DMS 273 treated with DMSO at 0.1 percent for 48 hours (cell line): ENCODE data around the gene CHID1.

Experiments used
- DNase-seq: peaks from one replicate; lab custom pipeline; 2025; lab: John Stamatoyannopoulos, UW

Gene CHID1

GRCh38 chr11:863910-864827 lies 46.4 kb downstream of the CHID1 start:
- no peak for DNase-seq

DNA sequence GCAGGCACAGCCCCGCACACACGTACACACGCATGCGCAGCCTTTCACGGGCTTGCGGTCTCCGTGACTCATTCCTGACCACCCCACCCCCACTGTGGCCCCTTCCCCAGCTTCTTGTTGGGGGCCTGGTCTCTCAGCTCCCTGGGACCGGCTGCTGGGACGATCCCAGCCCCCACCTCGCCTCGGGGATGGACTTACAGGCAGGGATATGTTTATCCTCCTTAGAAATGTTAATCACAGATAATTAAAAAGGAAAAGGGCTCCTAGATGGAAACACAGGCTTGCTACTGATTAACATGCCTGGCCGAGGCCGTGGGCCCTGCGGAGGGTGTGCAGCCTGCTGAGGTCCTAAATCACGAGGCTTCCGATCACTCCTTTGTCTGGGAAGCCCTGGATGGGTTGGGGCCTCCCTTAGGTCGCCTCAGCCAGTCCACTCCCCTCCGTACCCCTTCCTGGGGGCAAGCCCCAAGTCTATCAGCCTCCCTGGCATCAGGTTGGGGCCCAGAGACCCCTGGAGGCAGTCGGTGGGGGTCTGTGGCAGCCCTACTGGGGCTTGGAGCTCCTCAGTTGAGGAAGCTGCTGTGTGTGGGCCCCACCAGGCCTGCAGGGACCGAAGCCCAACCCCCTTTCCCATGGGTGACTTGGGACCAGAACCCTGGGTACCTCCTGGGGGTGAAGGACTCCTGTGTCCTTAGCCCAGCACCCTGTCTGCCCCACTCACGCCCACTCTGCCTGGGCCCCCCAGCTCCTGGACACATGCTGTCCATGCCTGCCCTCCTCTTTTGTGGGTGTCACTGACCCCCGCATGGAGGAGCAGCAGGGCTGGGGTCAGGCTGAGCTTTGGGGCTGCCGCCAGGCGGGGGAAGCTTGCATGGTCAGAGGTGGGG lies 47.3 kb downstream of the CHID1 start:
- no peak for DNase-seq

DNA sequence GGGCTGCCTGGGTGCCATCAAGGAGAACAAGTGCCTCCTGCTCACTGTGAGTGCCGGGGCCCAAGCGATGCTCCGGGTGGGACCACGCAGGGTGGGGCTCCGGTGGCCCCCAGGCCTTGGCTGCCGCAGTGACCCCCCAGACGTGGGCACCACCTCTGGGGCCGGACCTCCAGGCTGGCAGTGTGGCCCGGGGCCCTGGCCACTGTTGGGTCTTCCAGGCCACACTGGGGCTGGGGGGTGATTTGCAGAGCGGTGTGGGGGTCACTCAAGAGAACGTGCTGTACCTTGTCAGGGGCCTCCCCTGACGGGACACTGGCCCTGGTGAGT lies 48.0 kb downstream of the CHID1 start:
- no peak for DNase-seq

- no peak for DNase-seq
These were observed 48.4 kb downstream of the CHID1 start for GRCh38 chr11:862081-862661.

DNA sequence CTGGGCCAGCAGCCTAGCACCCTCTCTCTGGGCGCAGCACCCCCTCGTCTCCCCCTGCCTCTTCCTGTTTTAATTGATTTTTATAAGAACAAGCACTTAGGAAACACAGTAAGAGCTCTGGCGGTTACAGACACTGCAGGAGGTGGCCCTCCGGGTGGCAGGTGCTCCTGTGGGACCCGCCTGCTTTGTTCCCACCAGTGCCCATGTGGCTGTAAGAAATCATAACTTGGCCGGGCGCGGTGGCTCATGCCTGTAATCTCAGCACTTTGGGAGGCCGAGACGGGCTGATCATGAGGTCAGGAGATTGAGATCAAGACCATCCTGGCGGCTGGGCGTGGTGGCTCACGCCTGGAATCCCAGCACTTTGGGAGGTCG lies 49.5 kb downstream of the CHID1 start:
- no peak for DNase-seq

- DNase-seq, result no peak
These were observed 50.1 kb downstream of the CHID1 start for GRCh38 chr11:860234-861104.

DNA sequence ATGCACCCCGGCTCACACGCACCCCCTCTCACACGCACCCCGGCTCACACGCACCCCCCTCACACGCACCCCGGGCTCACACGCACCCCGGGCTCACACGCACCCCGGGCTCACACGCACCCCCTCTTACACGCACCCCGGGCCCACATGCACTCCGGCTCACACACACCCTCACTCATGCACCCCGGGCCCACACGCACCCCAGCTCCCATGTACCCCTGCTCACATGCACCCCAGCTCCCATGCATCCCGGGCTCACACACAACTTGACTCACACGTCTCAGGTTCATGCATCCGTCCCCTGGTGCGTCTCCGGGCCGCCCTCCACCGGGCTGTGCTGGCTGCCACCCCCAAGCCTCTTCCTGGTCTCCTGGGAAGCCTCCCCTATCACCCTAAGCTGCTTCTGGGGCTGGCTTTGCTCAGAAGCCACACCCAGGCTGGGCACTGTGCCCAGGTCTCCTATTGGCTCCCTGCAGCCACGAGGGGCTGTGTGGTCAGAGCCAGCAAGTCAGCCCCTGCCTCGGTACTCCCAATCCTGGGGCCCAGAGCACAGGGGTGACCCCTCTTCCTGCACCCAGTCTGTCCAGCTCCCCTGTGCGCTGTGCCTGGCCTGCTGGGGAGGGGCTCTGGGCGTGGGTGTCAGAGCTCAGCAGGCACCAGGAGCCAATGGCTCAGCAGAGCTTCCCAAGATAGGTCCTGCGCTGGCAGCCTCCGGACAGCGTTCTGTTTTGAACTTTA lies 51.0 kb downstream of the CHID1 start:
- no peak for DNase-seq

DNA sequence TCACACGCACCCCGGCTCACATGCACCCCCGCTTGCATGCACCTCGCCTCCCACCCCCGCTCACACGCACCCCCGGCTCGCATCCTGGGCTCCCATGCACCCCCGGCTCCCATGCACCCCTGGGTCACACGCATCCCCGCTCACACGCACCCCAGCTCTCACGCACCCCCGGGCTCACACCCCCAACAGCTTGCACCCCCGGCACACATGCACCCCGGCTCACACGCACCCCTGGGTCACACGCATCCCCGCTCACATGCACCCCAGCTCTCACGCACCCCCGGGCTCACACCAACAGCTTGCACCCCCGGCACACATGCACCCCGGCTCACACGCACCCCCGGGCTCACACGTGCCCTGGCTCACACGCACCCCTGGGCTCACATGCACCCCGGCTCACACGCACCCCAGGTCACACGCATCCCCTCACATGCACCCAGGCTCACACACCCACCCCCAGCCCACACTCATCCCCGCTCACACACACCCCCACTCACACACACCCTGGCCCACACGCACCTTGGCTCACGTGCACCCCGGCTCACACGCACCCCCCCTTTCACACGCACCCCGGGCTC lies 51.8 kb downstream of the CHID1 start:
- no peak for DNase-seq

DNA sequence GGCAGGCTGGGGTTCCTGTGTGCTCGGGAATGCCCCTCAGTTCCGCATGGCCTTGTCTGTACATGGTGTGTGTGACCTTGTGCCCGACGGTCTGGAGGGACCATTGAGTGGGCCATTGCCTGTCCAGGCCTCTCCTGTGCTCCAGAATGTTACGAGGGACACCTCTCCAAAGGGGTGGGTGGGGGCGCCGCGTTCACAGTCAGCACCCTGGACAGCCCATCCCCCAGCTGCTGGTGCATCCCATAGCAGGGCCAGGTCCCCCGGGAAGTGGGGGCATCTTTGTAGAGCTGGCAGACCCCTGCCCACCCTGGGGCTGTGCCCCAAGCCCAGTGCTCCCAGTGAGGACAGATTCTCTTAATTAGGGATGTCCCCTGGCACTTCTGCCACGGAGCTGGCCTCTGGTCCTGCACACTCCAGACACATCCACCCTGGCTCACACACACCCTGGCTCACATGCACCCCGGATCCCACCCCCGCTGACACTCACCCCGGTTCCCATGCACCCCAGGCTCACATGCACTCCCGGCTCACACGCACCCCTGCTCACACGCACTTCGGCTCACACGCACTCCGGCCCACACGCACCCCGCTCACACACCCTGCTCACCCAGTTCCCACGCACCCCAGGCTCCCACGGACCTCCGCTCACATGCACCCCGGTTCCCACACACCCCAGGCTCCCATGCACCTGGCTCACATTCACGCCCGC lies 52.4 kb downstream of the CHID1 start:
- DNase-seq, result no peak

DNA sequence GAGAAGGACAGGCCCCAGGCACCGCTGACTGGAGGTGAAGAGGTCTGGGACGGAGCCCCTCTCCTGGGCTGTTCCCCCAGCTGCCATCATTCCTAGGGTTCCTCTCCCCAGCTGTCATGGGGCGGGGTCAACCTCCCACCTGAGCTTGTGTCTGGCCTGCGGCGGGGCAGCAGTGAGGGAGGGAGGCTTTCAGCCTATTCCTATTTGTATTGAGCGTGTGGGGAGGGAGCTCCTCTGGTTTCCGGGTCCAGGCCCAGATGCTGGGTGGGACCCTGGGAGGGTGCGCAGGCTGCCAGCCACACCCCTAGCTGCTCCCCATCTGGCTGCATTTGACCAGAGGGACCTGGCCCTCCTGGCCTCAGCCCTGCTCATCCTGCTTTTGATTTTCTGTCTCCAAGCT lies 54.2 kb downstream of the CHID1 start:
- DNase-seq, result no peak

DNA sequence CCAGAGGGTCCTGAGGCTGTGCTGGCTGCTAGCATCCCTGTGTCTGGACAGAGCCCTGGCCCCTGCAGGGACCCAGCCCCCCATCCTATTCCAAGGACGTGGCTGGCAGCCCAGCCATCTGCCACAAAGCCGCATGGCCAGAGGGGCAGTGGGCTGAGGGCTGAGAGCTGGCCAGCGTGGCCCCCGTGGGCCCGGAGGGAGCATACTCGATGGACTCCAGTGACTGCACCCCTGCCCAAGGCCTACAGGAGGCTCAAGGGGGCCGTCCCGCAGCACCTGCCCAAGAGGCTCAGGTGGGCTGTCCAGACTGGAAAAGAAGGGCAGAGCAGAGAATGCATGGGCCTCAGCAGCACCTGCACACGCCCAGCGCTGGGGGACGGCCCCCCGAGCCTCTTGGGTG lies 54.8 kb downstream of the CHID1 start:
- no peak for DNase-seq

DNA sequence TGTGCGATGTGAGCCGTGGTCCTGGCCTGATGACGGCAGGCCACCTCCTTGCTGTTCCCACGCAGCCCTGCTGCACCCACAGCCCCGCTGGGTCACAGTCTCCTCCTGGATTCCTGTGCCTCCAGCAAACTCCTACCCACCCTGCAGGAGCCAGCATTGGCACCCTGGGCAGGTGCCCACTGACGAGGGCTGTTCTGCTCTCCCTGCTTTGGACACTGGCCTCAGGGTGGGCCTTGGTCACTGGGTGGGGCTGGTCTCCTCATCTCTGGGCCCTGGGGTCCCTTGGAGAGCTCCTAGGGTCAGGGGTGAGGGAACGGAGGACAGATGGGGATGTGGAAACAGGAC lies 55.3 kb downstream of the CHID1 start:
- DNase-seq, result no peak

- DNase-seq, result no peak
These were observed 55.8 kb downstream of the CHID1 start for GRCh38 chr11:854601-855329.

DNA sequence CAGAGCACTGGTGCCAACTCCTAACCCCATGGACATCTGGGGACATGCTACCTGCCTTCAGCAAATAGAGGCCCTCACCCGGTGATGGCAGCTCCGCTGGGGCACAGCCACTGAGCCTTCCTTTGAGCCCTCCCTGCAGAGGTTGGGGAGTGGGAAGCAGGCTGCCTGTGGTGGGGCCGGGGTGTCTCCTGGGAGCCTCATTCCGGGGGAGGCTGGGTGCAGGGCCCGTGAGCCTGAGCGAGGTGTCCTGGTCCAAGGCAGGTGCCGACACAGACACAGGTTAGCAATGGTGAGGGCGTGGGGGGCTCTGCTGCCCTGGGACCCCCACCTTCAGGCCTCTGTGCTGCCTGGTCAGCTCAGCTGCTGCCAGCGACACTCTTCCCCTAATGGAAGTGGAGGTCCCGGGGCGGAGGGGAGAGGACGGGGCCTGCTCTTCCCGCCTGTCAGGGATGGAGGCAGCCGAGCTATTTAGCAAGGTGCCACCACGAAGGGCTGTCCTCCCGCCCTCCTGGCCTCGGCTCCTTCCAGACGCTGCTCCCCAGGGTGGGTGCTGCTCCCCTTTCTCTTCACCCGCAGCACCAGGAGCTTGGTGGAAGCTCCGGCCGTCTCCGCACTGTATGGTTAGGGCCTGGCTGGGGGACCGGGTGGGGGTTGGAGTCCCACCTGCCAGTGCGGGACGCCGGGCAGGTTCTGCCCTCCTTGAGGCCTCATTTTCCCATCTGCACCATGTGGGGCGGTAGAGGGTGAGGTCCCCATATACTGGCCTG lies 56.7 kb downstream of the CHID1 start:
- DNase-seq, result no peak

GRCh38 chr11:852762-853161 lies 57.8 kb downstream of the CHID1 start:
- DNase-seq, result no peak

- no peak for DNase-seq
These were observed 59.5 kb downstream of the CHID1 start for GRCh38 chr11:850775-851763.

DNA sequence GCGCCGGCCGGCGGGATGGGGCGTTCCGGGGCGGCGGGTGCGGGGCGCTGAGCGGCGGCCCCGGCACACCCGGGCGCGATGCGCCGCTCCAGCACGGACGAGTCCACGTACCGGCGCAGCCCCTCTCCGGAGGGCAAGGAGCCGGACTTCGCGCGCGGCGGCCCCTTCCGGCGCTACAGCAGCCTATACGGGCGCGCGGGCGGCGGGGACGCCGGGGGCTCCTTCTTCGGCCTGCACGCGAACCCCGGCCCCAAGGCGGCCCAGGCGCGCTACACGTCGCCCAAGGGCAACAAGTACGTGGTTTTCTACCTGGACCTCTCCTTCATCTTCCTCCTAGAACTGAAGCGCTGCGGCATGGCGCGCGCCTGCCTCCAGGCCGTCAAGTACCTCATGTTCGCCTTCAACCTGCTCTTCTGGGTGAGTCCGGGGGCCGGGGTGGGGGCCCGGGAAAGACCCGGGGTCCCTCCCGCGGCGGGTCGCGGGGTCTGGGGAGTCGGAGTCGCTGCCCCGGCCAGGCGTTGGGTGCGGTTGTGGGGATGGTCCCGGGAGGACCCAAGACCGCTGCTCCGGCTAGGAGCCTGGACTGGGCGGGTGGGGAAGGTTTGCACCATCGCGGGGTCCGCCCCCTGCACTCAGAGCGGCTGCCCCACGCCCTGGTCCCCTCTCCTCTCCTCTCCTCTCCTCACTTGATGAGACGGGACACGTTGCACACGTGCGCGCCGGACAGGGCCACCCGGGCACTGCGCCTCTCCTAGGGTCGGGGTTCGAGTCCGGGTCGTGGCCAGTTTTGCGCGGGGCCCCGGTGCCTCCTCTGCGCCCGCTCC lies 60.4 kb downstream of the CHID1 start:
- no peak for DNase-seq
